Adrenal gland (tissue), 12 donors: ENCODE results near the gene CCL14. TPM values are rescaled to one million over a fixed set of nuclear protein-coding genes. Genes with fewer than 3 reads are reported as not detected.

ENCODE experiments used
- DNase-seq, 7 donors: peaks; one replicate each; pipeline ENCODE4 v3.0.0-alpha.2; 2019 to 2020
- H3K27ac ChIP-seq, 5 donors: fragments of 200-600 bp; sonication (generic) in 4 of 5; 1 replicate in 3 of 5; 2 replicates in 2 of 5; pipeline versions ENCODE4 v1.5.1 to v1.8.0; 2016 to 2020; ENCODE audit warnings: mild to moderate bottlenecking in 1 of 5
- H3K27me3 ChIP-seq: fragments of 200-600 bp; 2 replicates; pipeline ENCODE4 v1.8.0; 2021
- H3K36me3 ChIP-seq, 2 donors: fragments of 200-600 bp; replicated peaks in 1 of 2; 1 replicate in 1 of 2; 2 replicates in 1 of 2; pipeline versions ENCODE4 v1.5.1 to v1.8.0; 2018 to 2022
- H3K4me1 ChIP-seq, 2 donors: fragments of 200-600 bp; replicated peaks in 1 of 2; 1 replicate in 1 of 2; 2 replicates in 1 of 2; pipeline versions ENCODE4 v1.5.1 to v1.8.0; 2018 to 2021
- H3K4me3 ChIP-seq, 4 donors: fragments of 200-600 bp; sonication (generic) in 3 of 4; one replicate each; pipeline ENCODE4 v1.5.1; 2016 to 2018
- H3K9me3 ChIP-seq, 3 donors: fragments of 200-600 bp; sonication (generic) in 1 of 3; replicated peaks in 1 of 3; 1 replicate in 2 of 3; 2 replicates in 1 of 3; pipeline versions ENCODE4 v1.5.1 to v1.8.0; 2016 to 2021
- CTCF ChIP-seq, 6 experiments: fragments of 450-650 bp in 4 of 6; fragments of 200-600 bp in 2 of 6; sonication (generic) in 1 of 6; IDR thresholded peaks; 1 replicate in 5 of 6; 2 replicates in 1 of 6; pipeline versions ENCODE4 v1.5.1 to v1.8.0; 2016 to 2021; ENCODE audit warnings: antibody characterized with exemption in 6 of 6, mild to moderate bottlenecking in 2 of 6, moderate library complexity in 1 of 6
- POLR2A ChIP-seq, 2 donors: fragments of 450-650 bp; IDR thresholded peaks; one replicate each; pipeline ENCODE4 v1.6.1; 2017; ENCODE audit warnings: antibody characterized with exemption in 2 of 2, mild to moderate bottlenecking in 2 of 2, moderate library complexity in 1 of 2
- WGBS, 4 donors: extraction: QIAGEN DNeasy Blood & Tissue Kit in 2 of 4; methylation state at CpG; one replicate each; pipeline versions ENCODE4 v1.1.5 to v1.1.7; 2013 to 2017; 5-methylcytosine and 5-hydroxymethylcytosine counted together
- intact Hi-C, 2 donors: fragments of 100-400 bp; cut with DNase I; formaldehyde crosslinking; loops; one replicate each; pipeline versions ENCODE4 v1.14.1 to v1.15.0; 2022 to 2023
- polyA plus RNA-seq, 3 donors: library from polyadenylated mRNA; stranded (reverse); fragments of 200-250 nt in 2 of 3; fragments of 350-450 nt in 1 of 3; fragmentation: Illumina TruSeq in 1 of 3; extraction: RNeasy Lipid Tissue Mini Kit (QIAGEN cat#74804) in 1 of 3; gene quantifications; one replicate each; pipeline ENCODE4 v1.2.3, GENCODE V29; 2013 to 2014
- total RNA-seq, 9 donors: library from RNA; depleted of rRNA in 4 of 9; stranded (reverse); fragments of >200 nt in 4 of 9; fragments of 120-200 nt in 1 of 9; fragmentation: NEBNext Ultra II Directional in 1 of 9; extraction: Animal tissue kit (Norgen Biotek cat#: 25700) in 1 of 9; gene quantifications; one replicate each; pipeline versions ENCODE4 v1.1.0 to v1.2.4, GENCODE V29; 2013 to 2023
- donor health status: healthy with polysubstance abuse.
- donor health status: Bipolar disorder and iron deficiency.
- donor health status: DM: yes; HTN: yes; CAD: no.
- donor health status: DM: no; HTN: no; CAD: no.
- donor health status: DM: no; HTN: no; CAD: no.
- donor health status: DM: yes; HTN: yes; CAD: no.

Gene CCL14
- total and polyA plus RNA-seq, 12 donors = 15.3 to 268 (median 65.2) TPM

DNA sequence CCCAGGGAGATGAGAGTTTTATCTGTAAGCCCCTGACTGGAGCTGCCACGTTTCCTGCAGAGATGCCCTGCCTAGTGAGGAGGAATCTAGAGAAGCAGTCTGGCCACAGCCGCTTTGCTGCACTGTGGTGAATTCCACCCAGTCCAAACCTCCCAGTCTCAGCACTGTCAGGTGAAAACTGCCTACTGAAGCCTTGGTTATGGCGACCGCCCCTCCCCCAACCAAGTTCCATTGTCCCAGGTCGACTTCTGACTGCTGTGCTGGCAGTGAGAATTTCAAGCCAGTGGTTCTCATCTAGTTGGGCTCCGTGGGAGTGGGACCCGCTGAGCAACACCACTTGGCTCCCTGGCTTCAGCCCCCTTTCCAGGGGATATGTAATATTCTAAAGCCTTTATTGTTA is 32.8 kb downstream of the CCL14 start:
- Histone ChIP-seq H3K27me3 (no peaks in the 10 kb centered on the region), H3K36me3 (no peaks in the 10 kb centered on the region), H3K4me1 (no peaks in the 10 kb centered on the region), H3K9me3 (no peaks in the 10 kb centered on the region), H3K4me3 (no peak overlapping the region), H3K27ac (no peak overlapping the region)
- no peak for TF ChIP-seq CTCF (IDR thresholded peaks at IDR 0.05)
- no peak for TF ChIP-seq POLR2A (IDR thresholded peaks at IDR 0.05)
- no peak for DNase-seq
- WGBS, 4 donors = 57 to 77% (median 67%) methylated on average over 5 to 7 of the region's 7 CpGs
- intact Hi-C loops = no loop called here

DNA sequence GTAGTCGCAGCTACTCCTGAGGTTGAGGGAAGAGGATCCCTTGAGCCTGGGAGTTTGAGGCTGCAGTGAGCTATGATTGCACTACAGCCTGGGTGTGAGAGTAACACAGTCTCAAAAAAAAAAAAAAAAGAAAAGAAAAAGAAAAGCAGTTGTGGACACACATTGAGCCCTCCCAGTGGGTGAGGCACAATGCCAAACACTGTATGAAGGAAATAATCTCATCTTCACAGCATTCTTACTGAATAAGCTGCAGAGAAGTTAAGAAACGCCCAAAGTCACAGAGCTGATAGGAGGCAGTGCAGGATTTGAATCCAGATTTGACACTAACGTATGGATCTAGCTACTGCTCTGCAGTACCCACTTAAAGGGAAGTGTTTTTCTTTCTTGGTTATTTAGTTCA is 37.1 kb downstream of the CCL14 start:
- no peaks in the 10 kb centered on the region for H3K36me3 ChIP-seq
- 78 to 86% (median 81%) methylated on average over 3 of the region's 3 CpGs for WGBS, 4 donors
- no peaks in the 10 kb centered on the region for H3K27me3 ChIP-seq
- no peak overlapping the region for H3K27ac ChIP-seq
- TF ChIP-seq CTCF (IDR thresholded peaks at IDR 0.05) = no peak
- no peak for TF ChIP-seq POLR2A (IDR thresholded peaks at IDR 0.05)
- no peaks in the 10 kb centered on the region for H3K4me1 ChIP-seq
- no peaks in the 10 kb centered on the region for H3K9me3 ChIP-seq
- no peak overlapping the region for H3K4me3 ChIP-seq
- intact Hi-C loops = loop anchor here in 1 of 2 donors (10.0 kb wide), 1 partner anchor 95 kb away; no protein-coding TSS in a partner anchor
- DNase-seq = no peak

- no peak for TF ChIP-seq POLR2A (IDR thresholded peaks at IDR 0.05)
- no peak for TF ChIP-seq CTCF (IDR thresholded peaks at IDR 0.05)
- intact Hi-C loops = loop anchor here in 1 of 2 donors (10.0 kb wide), 1 partner anchor 93 kb away; no protein-coding TSS in a partner anchor
- DNase-seq = no peak
- Histone ChIP-seq H3K27me3 (no peaks in the 10 kb centered on the region), H3K9me3 (no peaks in the 10 kb centered on the region), H3K4me3 (no peak overlapping the region), H3K4me1 (no peaks in the 10 kb centered on the region), H3K36me3 (no peaks in the 10 kb centered on the region), H3K27ac (no peak overlapping the region)
- WGBS, 4 donors = 73 to 85% (median 76%) methylated on average over 7 of the region's 7 CpGs
Observed at GRCh38 chr17:35948092-35948491, 38.4 kb downstream of the CCL14 start.

- H3K4me1 ChIP-seq = no peaks in the 10 kb centered on the region
- peak; percentile 52 to 81 (median 75) for TF ChIP-seq CTCF (IDR thresholded peaks at IDR 0.05)
- no peak for TF ChIP-seq POLR2A (IDR thresholded peaks at IDR 0.05)
- H3K9me3 ChIP-seq = no peaks in the 10 kb centered on the region
- H3K4me3 ChIP-seq = peak overlapping the region in 1 of 4 donors; percentile 37
- intact Hi-C loops = loop anchor here in 1 of 2 donors (10.0 kb wide), 1 partner anchor 92 kb away; no protein-coding TSS in a partner anchor
- no peaks in the 10 kb centered on the region for H3K36me3 ChIP-seq
- H3K27ac ChIP-seq = no peak overlapping the region
- WGBS, 4 donors = 13 to 29% (median 22%) methylated on average over 9 to 12 of the region's 12 CpGs
- no peaks in the 10 kb centered on the region for H3K27me3 ChIP-seq
- peak; percentile 33 to 67 (median 46) for DNase-seq
Observed at GRCh38 chr17:35947156-35947585, 39.4 kb downstream of the CCL14 start.
